ENCODE measurements around the gene PDHA1. TPM values are rescaled to one million over a fixed set of nuclear protein-coding genes. Genes with fewer than 3 reads are reported as not detected.

PDHA1 gene
- total RNA-seq: 100 to 1,000 TPM; 143 to 238 (median 203) TPM

GRCh38 chrX:19343535-19344408 is at the start of gene PDHA1:
Gene PDHA1 (plus strand): TSS chrX:19343927. CDS start chrX:19344038, 111 bp downstream.
- Histone ChIP-seq H3K27ac (peak within 1 kb of the TSS; percentile 84 to 94 (median 93)), H3K36me3 (no peaks in the 10 kb centered on the region), H3K4me3 (peak within 1 kb of the TSS; percentile 57 to 79 (median 60)), H3K27me3 (no peaks in the 10 kb centered on the region), H3K9me3 (no peaks in the 10 kb centered on the region), H3K4me1 (peaks cover 10 to 14% of the 10 kb centered on the region in 2 donors)
- ATAC-seq: peak; percentile 88 to 92
- DNase-seq: peak; percentile 85 to 93
- TF ChIP-seq, protein P1, sequence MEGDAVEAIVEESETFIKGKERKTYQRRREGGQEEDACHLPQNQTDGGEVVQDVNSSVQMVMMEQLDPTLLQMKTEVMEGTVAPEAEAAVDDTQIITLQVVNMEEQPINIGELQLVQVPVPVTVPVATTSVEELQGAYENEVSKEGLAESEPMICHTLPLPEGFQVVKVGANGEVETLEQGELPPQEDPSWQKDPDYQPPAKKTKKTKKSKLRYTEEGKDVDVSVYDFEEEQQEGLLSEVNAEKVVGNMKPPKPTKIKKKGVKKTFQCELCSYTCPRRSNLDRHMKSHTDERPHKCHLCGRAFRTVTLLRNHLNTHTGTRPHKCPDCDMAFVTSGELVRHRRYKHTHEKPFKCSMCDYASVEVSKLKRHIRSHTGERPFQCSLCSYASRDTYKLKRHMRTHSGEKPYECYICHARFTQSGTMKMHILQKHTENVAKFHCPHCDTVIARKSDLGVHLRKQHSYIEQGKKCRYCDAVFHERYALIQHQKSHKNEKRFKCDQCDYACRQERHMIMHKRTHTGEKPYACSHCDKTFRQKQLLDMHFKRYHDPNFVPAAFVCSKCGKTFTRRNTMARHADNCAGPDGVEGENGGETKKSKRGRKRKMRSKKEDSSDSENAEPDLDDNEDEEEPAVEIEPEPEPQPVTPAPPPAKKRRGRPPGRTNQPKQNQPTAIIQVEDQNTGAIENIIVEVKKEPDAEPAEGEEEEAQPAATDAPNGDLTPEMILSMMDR (IDR thresholded peaks at IDR 0.05 in 4 of 5, conservative IDR thresholded peaks at IDR 0.05 in 1 of 5): no peak
- TF ChIP-seq POLR2A (IDR thresholded peaks at IDR 0.05): peak; percentile 82 to 91
- in situ Hi-C loops (cut with MboI; ENCODE audit: low sequenced_read_pairs in 4 of 4): loop anchor here in 3 of 4 donors (25.0 kb wide), 4 partner anchors 356 to 956 kb away; partner anchors contain the start of gene PHKA2 (in 2 of the 3)
- intact Hi-C loops (cut with DNase I; ENCODE audit: low total_unique reads): loop anchor here (2.0 to 10.0 kb wide), 4 partner anchors 359 to 1609 kb away; partner anchors contain the start of genes PHKA2, RS1 and SCML1

GRCh38 chrX:19303256-19303880 is 40.4 kb upstream of the PDHA1 start:
- DNase-seq (peak in 1 of 2 donors; percentile 27), ATAC-seq (no peak)
- no peaks in the 10 kb centered on the region for H3K27me3 ChIP-seq
- H3K27ac ChIP-seq: no peak overlapping the region
- in situ Hi-C loops (cut with MboI; ENCODE audit: low sequenced_read_pairs in 4 of 4): no loop called here
- TF ChIP-seq, protein P1 (IDR thresholded peaks at IDR 0.05 in 4 of 5, conservative IDR thresholded peaks at IDR 0.05 in 1 of 5): no peak
- no peak for TF ChIP-seq POLR2A (IDR thresholded peaks at IDR 0.05)
- intact Hi-C loops (cut with DNase I; ENCODE audit: low total_unique reads): no loop called here
- H3K9me3 ChIP-seq: no peaks in the 10 kb centered on the region
- H3K36me3 ChIP-seq: no peaks in the 10 kb centered on the region
- no peak overlapping the region for H3K4me3 ChIP-seq
- no peaks in the 10 kb centered on the region for H3K4me1 ChIP-seq

- H3K27me3 ChIP-seq: no peaks in the 10 kb centered on the region
- no peak for ATAC-seq
- no peaks in the 10 kb centered on the region for H3K4me1 ChIP-seq
- intact Hi-C loops (cut with DNase I; ENCODE audit: low total_unique reads): no loop called here
- H3K9me3 ChIP-seq: no peaks in the 10 kb centered on the region
- in situ Hi-C loops (cut with MboI; ENCODE audit: low sequenced_read_pairs in 4 of 4): loop anchor here in 3 of 4 donors (25.0 kb wide), 4 partner anchors 339 to 939 kb away; partner anchors contain the start of gene PHKA2 (in 2 of the 3)
- DNase-seq: no peak
- TF ChIP-seq POLR2A (IDR thresholded peaks at IDR 0.05): no peak
- TF ChIP-seq, protein P1 (IDR thresholded peaks at IDR 0.05 in 4 of 5, conservative IDR thresholded peaks at IDR 0.05 in 1 of 5): no peak
- no peaks in the 10 kb centered on the region for H3K36me3 ChIP-seq
- H3K4me3 ChIP-seq: no peak overlapping the region
- no peak overlapping the region for H3K27ac ChIP-seq
Measured at GRCh38 chrX:19326567-19326966, 17.2 kb upstream of the PDHA1 start.

GRCh38 chrX:19331831-19332230 is 11.9 kb upstream of the PDHA1 start:
- DNase-seq: no peak
- Histone ChIP-seq H3K27ac (no peak overlapping the region), H3K4me3 (no peak overlapping the region), H3K4me1 (peaks cover 0 to 5% of the 10 kb centered on the region in 2 donors), H3K9me3 (no peaks in the 10 kb centered on the region), H3K27me3 (no peaks in the 10 kb centered on the region), H3K36me3 (no peaks in the 10 kb centered on the region)
- TF ChIP-seq, protein P1 (IDR thresholded peaks at IDR 0.05 in 4 of 5, conservative IDR thresholded peaks at IDR 0.05 in 1 of 5): no peak
- no peak for TF ChIP-seq POLR2A (IDR thresholded peaks at IDR 0.05)
- in situ Hi-C loops (cut with MboI; ENCODE audit: low sequenced_read_pairs in 4 of 4) (loop anchor here (10.0 to 25.0 kb wide), 6 partner anchors 345 to 947 kb away; partner anchors contain the start of gene PHKA2 (in 2 of the 4)), intact Hi-C loops (cut with DNase I; ENCODE audit: low total_unique reads) (loop anchor here (5.0 kb wide), 1 partner anchor 940 kb away; no protein-coding TSS in a partner anchor)
- no peak for ATAC-seq
